GM23338 (cell line): ENCODE data around the gene ZNF578. TPM values are rescaled to one million over a fixed set of nuclear protein-coding genes. Genes with fewer than 3 reads are reported as not detected.

Experiments
- ATAC-seq: fragments of 200-7000 bp; cut with Tn5 transposase; 3 replicates; pipeline ENCODE4 v1.9.1; 2020
- DNase-seq: peaks from one replicate; pipeline ENCODE4 v3.0.0-alpha.2; 2015; ENCODE audit warnings: low spot score
- H2AFZ ChIP-seq: fragments of 200-600 bp; sonication (generic); 2 replicates; pipeline ENCODE4 v1.8.0; 2016; ENCODE audit warnings: antibody characterized with exemption, mild to moderate bottlenecking, moderate library complexity
- H3F3A ChIP-seq: fragments of 200-600 bp; sonication (generic); replicated peaks from 2 replicates; pipeline ENCODE4 v1.8.0; 2017; ENCODE audit warnings: antibody characterized with exemption, mixed run types, low read depth
- H3K27ac ChIP-seq: fragments of 200-600 bp; sonication (generic); 2 replicates; pipeline ENCODE4 v1.6.1; 2016; ENCODE audit warnings: low read depth
- H3K27me3 ChIP-seq: fragments of 200-600 bp; sonication (generic); 2 replicates; pipeline ENCODE4 v1.8.0; 2016; ENCODE audit warnings: mild to moderate bottlenecking, mixed run types, moderate library complexity; ENCODE audit not compliant: insufficient read depth
- H3K36me3 ChIP-seq: fragments of 200-600 bp; sonication (generic); 2 replicates; pipeline ENCODE4 v1.8.0; 2016; ENCODE audit warnings: mild to moderate bottlenecking; ENCODE audit not compliant: insufficient read depth
- H3K4me1 ChIP-seq: fragments of 200-600 bp; sonication (generic); 2 replicates; pipeline ENCODE4 v1.8.0; 2016; ENCODE audit warnings: mild to moderate bottlenecking, moderate library complexity; ENCODE audit not compliant: insufficient read depth
- H3K4me2 ChIP-seq: fragments of 200-600 bp; sonication (generic); 2 replicates; pipeline ENCODE4 v1.7.1; 2017; ENCODE audit warnings: mixed run types
- H3K4me3 ChIP-seq: fragments of 200-600 bp; sonication (generic); 2 replicates; pipeline ENCODE4 v1.6.1; 2016; ENCODE audit warnings: mixed run types
- H3K79me2 ChIP-seq: fragments of 200-600 bp; sonication (generic); replicated peaks from 2 replicates; pipeline ENCODE4 v1.8.0; 2017; ENCODE audit warnings: mild to moderate bottlenecking; ENCODE audit not compliant: insufficient read depth
- H3K9me2 ChIP-seq: fragments of 200-600 bp; sonication (generic); 2 replicates; pipeline ENCODE4 v1.8.0; 2017; ENCODE audit not compliant: insufficient read depth
- H4K20me1 ChIP-seq: fragments of 200-600 bp; sonication (generic); replicated peaks from 2 replicates; pipeline ENCODE4 v1.8.0; 2017; ENCODE audit warnings: mild to moderate bottlenecking; ENCODE audit not compliant: insufficient read depth
- H3K27ac Mint-ChIP-seq: 2 replicates; pipeline ENCODE4 v1.8.0; 2020; ENCODE audit warnings: inconsistent platforms, mild to moderate bottlenecking, moderate library complexity, mixed read lengths
- H3K27me3 Mint-ChIP-seq: 3 replicates; pipeline ENCODE4 v1.8.0; 2022; ENCODE audit warnings: low read depth, mild to moderate bottlenecking, moderate library complexity, mixed read lengths, inconsistent platforms; ENCODE audit not compliant: insufficient read depth, poor library complexity
- H3K36me3 Mint-ChIP-seq: 3 replicates; pipeline ENCODE4 v1.8.0; 2021; ENCODE audit warnings: low read depth, mild to moderate bottlenecking, inconsistent platforms, moderate library complexity, mixed read lengths
- H3K4me1 Mint-ChIP-seq: 3 replicates; pipeline ENCODE4 v1.8.0; 2020; ENCODE audit warnings: mild to moderate bottlenecking, inconsistent platforms, mixed read lengths
- H3K4me3 Mint-ChIP-seq: 3 replicates; pipeline ENCODE4 v1.8.0; 2021; ENCODE audit warnings: moderate library complexity, mild to moderate bottlenecking, inconsistent platforms, mixed read lengths
- H3K9me3 Mint-ChIP-seq: 3 replicates; pipeline ENCODE4 v1.8.0; 2020; ENCODE audit warnings: moderate library complexity, mild to moderate bottlenecking, inconsistent platforms, mixed read lengths
- EZH2 ChIP-seq: fragments of 200-600 bp; sonication (generic); IDR thresholded peaks from one replicate; pipeline ENCODE4 v1.8.0; 2017; ENCODE audit warnings: antibody characterized with exemption, mild to moderate bottlenecking, low read depth; ENCODE audit not compliant: unreplicated experiment
- JUNB ChIP-seq: IDR thresholded peaks from one replicate; pipeline ENCODE4 v1.6.1; 2016; ENCODE audit warnings: antibody characterized with exemption; ENCODE audit not compliant: unreplicated experiment
- polyA plus RNA-seq: library from polyadenylated mRNA; unstranded; fragments of >200 nt; fragmentation: Nextera tagmentation; extraction: Ambion mirVana; gene quantifications from 2 replicates; pipeline ENCODE4 v1.2.1, GENCODE V29; 2016
- total RNA-seq: library from RNA; depleted of rRNA; stranded (reverse); fragments of >200 nt; shearing (Covaris generic); gene quantifications from 2 replicates; pipeline ENCODE4 v1.2.3, GENCODE V29; 2014
- TF ChIP-seq, protein P1 (sequence below): fragments of 250-450 bp; sonication (Bioruptor Pico); IDR thresholded peaks from 2 replicates; pipeline ENCODE4 v1.5.0; 2020; ENCODE audit warnings: mild to moderate bottlenecking, moderate library complexity
- TF ChIP-seq, protein P2 (sequence below): IDR thresholded peaks from 2 replicates; pipeline ENCODE4 v1.6.1; 2016; ENCODE audit warnings: antibody characterized with exemption
- TF ChIP-seq, protein P3 (sequence below), 2 experiments: fragments of 200-600 bp in 1 of 2; sonication (generic) in 1 of 2; conservative IDR thresholded peaks; 2 replicates each; pipeline versions ENCODE4 v1.5.1 to v1.6.1; 2016 to 2017; ENCODE audit warnings: antibody characterized with exemption in 2 of 2, low read depth in 2 of 2, mild to moderate bottlenecking in 2 of 2, moderate library complexity in 1 of 2

ZNF578 gene
- total and polyA plus RNA-seq, 2 experiments from 2014 or later, result 4.1 to 23.9 TPM

DNA sequence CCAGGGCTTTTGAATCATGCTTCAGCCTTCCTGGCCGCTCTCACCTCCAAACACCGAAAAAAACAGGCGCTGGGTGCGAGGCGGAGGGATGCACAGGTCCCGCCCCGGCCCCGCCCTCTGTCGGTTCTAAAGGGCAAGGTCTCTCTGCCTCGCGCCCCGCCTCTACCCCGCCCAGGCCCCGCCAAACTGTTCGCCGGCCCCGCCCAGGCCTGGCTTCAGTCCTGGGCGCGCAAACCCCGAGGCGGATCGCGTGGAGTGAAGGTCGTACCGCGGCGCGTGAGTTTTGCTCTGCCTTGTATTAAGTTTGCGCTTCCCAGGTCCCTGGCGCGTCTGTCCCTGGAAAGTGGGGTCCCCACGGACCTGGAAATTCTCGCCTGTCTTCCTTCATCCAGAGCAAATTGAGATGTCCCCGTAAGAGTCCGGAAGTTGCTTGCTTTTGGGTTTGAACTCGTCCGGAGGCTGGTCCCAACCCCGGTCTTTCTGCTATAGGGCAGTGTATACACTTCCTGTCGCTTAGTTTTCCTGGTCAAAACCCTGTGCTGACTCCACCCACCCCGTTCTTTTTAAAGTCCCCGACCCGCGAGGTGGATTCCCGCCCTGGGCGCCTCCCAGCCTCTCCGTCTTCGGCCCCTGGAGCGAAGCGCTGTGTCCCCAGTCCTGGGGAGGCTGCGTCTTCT, 82.6 kb downstream of the ZNF578 start (continued):
- TF ChIP-seq, protein P1, sequence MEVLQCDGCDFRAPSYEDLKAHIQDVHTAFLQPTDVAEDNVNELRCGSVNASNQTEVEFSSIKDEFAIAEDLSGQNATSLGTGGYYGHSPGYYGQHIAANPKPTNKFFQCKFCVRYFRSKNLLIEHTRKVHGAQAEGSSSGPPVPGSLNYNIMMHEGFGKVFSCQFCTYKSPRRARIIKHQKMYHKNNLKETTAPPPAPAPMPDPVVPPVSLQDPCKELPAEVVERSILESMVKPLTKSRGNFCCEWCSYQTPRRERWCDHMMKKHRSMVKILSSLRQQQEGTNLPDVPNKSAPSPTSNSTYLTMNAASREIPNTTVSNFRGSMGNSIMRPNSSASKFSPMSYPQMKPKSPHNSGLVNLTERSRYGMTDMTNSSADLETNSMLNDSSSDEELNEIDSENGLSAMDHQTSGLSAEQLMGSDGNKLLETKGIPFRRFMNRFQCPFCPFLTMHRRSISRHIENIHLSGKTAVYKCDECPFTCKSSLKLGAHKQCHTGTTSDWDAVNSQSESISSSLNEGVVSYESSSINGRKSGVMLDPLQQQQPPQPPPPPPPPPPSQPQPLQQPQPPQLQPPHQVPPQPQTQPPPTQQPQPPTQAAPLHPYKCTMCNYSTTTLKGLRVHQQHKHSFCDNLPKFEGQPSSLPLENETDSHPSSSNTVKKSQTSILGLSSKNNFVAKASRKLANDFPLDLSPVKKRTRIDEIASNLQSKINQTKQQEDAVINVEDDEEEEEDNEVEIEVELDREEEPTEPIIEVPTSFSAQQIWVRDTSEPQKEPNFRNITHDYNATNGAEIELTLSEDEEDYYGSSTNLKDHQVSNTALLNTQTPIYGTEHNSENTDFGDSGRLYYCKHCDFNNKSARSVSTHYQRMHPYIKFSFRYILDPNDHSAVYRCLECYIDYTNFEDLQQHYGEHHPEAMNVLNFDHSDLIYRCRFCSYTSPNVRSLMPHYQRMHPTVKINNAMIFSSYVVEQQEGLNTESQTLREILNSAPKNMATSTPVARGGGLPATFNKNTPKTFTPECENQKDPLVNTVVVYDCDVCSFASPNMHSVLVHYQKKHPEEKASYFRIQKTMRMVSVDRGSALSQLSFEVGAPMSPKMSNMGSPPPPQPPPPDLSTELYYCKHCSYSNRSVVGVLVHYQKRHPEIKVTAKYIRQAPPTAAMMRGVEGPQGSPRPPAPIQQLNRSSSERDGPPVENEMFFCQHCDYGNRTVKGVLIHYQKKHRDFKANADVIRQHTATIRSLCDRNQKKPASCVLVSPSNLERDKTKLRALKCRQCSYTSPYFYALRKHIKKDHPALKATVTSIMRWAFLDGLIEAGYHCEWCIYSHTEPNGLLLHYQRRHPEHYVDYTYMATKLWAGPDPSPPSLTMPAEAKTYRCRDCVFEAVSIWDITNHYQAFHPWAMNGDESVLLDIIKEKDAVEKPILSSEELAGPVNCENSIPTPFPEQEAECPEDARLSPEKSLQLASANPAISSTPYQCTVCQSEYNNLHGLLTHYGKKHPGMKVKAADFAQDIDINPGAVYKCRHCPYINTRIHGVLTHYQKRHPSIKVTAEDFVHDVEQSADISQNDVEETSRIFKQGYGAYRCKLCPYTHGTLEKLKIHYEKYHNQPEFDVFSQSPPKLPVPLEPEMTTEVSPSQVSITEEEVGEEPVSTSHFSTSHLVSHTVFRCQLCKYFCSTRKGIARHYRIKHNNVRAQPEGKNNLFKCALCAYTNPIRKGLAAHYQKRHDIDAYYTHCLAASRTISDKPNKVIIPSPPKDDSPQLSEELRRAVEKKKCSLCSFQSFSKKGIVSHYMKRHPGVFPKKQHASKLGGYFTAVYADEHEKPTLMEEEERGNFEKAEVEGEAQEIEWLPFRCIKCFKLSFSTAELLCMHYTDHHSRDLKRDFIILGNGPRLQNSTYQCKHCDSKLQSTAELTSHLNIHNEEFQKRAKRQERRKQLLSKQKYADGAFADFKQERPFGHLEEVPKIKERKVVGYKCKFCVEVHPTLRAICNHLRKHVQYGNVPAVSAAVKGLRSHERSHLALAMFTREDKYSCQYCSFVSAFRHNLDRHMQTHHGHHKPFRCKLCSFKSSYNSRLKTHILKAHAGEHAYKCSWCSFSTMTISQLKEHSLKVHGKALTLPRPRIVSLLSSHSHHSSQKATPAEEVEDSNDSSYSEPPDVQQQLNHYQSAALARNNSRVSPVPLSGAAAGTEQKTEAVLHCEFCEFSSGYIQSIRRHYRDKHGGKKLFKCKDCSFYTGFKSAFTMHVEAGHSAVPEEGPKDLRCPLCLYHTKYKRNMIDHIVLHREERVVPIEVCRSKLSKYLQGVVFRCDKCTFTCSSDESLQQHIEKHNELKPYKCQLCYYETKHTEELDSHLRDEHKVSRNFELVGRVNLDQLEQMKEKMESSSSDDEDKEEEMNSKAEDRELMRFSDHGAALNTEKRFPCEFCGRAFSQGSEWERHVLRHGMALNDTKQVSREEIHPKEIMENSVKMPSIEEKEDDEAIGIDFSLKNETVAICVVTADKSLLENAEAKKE, result no peak

DNA sequence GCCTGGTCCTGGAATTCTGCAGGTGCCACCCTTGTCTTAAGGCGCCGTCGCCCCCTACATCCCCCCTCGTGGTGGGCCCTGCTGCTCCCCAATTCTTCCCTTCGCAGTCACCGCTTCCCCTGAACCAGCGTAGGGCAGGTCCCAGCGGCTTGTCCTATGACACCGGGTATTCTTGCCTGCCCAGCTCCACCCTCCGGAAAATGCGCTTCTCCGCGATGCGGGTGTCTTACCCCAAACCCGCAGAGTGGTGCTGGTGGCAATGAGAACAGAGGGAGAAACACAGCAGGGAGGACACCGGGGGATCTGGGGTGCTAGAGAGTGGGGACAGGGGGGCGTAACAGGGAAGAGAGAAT, 83.1 kb downstream of the ZNF578 start:
- Histone ChIP-seq H3K4me2 (peak overlapping the region; percentile 90), H3K27ac (no peak overlapping the region), H3K79me2 (peaks cover 27% of the 10 kb centered on the region), H3F3A (0 out of 2 replicates have a peak, but pooled peaks cover 4% of the 10 kb centered on the region), H4K20me1 (peaks cover 4% of the 10 kb centered on the region), H3K27me3 (peaks cover 10% of the 10 kb centered on the region), H3K9me2 (no peaks in the 10 kb centered on the region), H3K4me1 (no peaks in the 10 kb centered on the region; the same call in 1 of the 2 replicates), H3K4me3 (peak overlapping the region; percentile 85), H2AFZ (peak overlapping the region; percentile 87; the same call in 1 of the 2 replicates), H3K36me3 (no peaks in the 10 kb centered on the region)
- DNase-seq, result peak; percentile 59
- Mint-ChIP-seq H3K27me3 (peaks cover 22% of the 10 kb centered on the region), H3K36me3 (no peaks in the 10 kb centered on the region; the same call in 2 of the 3 replicates), H3K4me3 (peak overlapping the region; percentile 82), H3K4me1 (peaks cover 17% of the 10 kb centered on the region; the same call in 2 of the 3 replicates), H3K27ac (no peak overlapping the region), H3K9me3 (no peaks in the 10 kb centered on the region)
- peak; percentile 62 for ATAC-seq
- TF ChIP-seq EZH2, result no peak
- TF ChIP-seq, protein P2, sequence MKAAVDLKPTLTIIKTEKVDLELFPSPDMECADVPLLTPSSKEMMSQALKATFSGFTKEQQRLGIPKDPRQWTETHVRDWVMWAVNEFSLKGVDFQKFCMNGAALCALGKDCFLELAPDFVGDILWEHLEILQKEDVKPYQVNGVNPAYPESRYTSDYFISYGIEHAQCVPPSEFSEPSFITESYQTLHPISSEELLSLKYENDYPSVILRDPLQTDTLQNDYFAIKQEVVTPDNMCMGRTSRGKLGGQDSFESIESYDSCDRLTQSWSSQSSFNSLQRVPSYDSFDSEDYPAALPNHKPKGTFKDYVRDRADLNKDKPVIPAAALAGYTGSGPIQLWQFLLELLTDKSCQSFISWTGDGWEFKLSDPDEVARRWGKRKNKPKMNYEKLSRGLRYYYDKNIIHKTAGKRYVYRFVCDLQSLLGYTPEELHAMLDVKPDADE, result no peak
- TF ChIP-seq JUNB, result no peak
- TF ChIP-seq, protein P1, result no peak
- TF ChIP-seq, protein P3, sequence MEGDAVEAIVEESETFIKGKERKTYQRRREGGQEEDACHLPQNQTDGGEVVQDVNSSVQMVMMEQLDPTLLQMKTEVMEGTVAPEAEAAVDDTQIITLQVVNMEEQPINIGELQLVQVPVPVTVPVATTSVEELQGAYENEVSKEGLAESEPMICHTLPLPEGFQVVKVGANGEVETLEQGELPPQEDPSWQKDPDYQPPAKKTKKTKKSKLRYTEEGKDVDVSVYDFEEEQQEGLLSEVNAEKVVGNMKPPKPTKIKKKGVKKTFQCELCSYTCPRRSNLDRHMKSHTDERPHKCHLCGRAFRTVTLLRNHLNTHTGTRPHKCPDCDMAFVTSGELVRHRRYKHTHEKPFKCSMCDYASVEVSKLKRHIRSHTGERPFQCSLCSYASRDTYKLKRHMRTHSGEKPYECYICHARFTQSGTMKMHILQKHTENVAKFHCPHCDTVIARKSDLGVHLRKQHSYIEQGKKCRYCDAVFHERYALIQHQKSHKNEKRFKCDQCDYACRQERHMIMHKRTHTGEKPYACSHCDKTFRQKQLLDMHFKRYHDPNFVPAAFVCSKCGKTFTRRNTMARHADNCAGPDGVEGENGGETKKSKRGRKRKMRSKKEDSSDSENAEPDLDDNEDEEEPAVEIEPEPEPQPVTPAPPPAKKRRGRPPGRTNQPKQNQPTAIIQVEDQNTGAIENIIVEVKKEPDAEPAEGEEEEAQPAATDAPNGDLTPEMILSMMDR (conservative IDR thresholded peaks at IDR 0.05; ENCODE audit: low read depth in 2 of 2), result no peak
